ENCODE data around the gene BLMH.

The BLMH gene

DNA sequence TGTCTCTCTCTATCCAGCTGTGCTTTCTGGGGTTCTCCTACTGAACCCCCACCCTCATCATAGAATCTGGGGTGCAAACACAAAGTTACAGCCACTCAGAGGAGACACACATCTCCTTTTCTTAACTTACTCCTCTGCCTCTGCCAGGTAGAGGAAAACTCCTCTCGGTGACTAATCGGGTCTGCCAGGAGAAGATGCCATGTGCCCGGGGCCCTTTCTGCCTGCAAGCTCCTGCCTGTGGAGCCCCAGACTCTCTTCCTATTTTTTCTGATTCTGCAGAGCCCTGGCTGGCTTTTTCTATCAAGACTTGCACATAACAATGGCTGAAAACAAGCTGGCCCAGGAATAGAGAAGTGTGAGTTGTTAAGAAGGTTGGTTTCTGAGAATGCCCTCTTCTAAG lies 66.6 kb downstream of the BLMH start:
- Mint-ChIP-seq H3K4me3 (no peak overlapping the region), H3K36me3 (ENCODE audit: low read depth) (no peaks in the 10 kb centered on the region), H3K27ac (no peak overlapping the region), H3K27me3 (ENCODE audit: low read depth) (peaks cover 14% of the 10 kb centered on the region), H3K4me1 (ENCODE audit: low read depth) (no peaks in the 10 kb centered on the region), H3K9me3 (no peaks in the 10 kb centered on the region)
- no peak for DNase-seq (ENCODE audit: low spot score)

DNA sequence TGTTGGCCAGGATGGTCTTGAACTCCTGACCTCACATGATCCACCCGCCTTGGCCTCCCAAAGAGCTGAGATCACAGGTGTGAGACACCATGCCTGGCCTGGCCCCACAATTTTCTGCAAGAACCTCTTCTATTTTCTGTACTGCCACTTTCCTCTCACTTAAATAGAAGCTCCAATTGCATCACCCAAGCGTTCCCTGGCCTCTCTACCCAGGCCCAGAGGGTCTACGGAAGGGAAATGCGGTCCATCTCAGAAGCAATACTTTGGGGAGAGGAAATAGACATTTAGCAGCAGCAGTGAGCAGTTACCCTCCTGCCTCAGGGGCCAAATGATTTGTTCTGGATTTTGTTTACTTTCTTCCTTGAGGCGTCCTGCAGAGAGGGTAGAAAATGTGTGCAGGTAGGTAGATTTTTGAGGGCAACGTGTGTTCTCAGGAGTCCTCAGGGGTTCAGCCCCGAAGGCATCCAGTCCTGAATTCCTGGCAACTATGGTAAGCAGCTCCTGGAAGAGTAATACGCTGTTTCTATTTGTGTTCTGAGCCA lies 67.3 kb downstream of the BLMH start:
- no peak overlapping the region for H3K27ac Mint-ChIP-seq
- no peaks in the 10 kb centered on the region for H3K9me3 Mint-ChIP-seq

DNA sequence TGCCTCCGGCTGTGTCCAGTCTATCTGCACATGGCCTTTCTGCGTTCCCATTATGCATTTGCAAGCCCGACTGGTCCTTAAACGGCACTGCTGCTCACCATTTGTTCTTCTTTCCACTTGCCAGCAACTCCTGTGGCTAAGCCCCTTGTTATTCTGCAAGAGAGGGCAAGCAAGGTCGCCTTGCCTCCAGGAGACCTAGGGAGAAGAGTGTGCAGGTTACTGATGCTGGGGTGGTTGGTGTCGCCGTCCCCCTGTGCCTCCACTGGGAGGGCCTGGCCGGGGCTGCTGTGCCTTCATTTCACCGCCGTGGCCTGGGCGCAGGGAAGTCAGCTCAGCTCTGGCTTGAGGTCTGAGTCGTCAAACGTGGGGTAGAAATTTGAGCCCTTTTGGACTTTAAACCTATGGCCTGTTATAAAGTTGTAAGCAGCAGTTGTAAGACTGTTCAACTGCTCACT lies 69.0 kb downstream of the BLMH start:
- Mint-ChIP-seq H3K9me3 (no peaks in the 10 kb centered on the region), H3K36me3 (ENCODE audit: low read depth) (no peaks in the 10 kb centered on the region), H3K27ac (no peak overlapping the region), H3K4me1 (ENCODE audit: low read depth) (no peaks in the 10 kb centered on the region), H3K27me3 (ENCODE audit: low read depth) (peaks cover 7% of the 10 kb centered on the region), H3K4me3 (no peak overlapping the region)
- no peak for DNase-seq (ENCODE audit: low spot score)

More for the DNA sequence above, 67.3 kb downstream of the BLMH start:
- H3K4me3 Mint-ChIP-seq, result no peak overlapping the region
- no peak for DNase-seq (ENCODE audit: low spot score)
- H3K27me3 Mint-ChIP-seq (ENCODE audit: low read depth), result peaks cover 10% of the 10 kb centered on the region
- no peaks in the 10 kb centered on the region for H3K36me3 Mint-ChIP-seq (ENCODE audit: low read depth)
- H3K4me1 Mint-ChIP-seq (ENCODE audit: low read depth), result no peaks in the 10 kb centered on the region

DNA sequence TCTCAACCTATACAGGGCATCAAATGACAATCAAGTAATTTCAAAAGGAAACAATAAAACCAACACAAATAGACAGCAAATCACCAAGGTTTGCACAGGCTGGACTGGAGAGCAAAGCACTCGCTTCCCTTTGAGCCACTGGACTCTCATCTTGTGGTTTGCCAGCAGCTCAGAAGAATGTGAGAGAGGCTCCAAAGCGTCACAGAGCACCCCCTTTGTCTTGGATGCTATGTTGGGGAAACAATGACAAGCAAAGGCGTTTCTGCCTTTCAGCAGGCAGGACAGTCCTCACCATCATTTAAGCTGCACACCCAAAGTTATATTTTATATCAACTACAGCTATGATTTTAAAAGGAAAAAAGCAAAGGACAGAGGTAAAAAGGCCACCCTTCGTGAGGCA lies 69.5 kb downstream of the BLMH start:
- Mint-ChIP-seq H3K27me3 (ENCODE audit: low read depth) (peaks cover 7% of the 10 kb centered on the region), H3K4me1 (ENCODE audit: low read depth) (no peaks in the 10 kb centered on the region), H3K27ac (no peak overlapping the region), H3K9me3 (no peaks in the 10 kb centered on the region), H3K4me3 (no peak overlapping the region), H3K36me3 (ENCODE audit: low read depth) (no peaks in the 10 kb centered on the region)
- DNase-seq (ENCODE audit: low spot score), result no peak

DNA sequence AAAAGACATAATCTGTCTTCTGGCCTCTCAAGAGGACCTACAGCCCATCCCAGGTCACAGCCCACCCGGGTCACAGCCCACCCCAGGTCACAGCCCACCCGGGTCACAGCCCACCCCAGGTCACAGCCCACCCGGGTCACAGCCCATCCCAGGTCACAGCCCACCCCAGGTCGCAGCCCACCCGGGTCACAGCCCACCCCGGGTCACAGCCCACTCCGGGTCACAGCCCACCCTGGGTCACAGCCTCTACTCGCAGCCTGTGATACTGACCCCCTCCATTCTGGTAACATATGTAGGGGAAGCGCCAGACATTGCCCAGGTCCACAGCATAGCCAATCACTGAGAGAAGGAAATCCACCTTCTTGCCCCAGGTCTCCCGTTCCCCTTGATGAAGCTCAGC lies 70.4 kb downstream of the BLMH start:
- H3K27ac Mint-ChIP-seq, result no peak overlapping the region
- H3K36me3 Mint-ChIP-seq (ENCODE audit: low read depth), result no peaks in the 10 kb centered on the region
- H3K9me3 Mint-ChIP-seq, result no peaks in the 10 kb centered on the region
- peaks cover 7% of the 10 kb centered on the region for H3K27me3 Mint-ChIP-seq (ENCODE audit: low read depth)
- no peak overlapping the region for H3K4me3 Mint-ChIP-seq
- DNase-seq (ENCODE audit: low spot score), result no peak
- H3K4me1 Mint-ChIP-seq (ENCODE audit: low read depth), result no peaks in the 10 kb centered on the region

DNA sequence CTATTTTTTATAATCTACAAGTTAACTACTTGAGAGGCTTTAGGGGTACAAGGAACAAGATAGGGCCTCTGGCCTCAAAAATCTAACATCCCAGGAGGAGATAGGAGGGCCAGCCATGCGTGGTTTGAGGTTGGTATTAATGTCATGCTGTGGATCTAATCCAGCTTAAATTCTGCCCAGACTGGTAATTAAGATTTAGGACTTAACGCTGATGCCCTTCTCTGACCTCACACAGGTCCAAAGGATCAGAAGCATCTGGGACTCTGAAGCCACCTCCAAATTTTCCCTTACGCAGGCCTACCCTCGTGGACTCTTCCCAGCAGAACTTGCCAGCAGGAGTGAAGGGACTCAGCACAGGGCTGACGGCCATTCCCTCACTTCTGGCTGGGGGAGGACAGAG lies 71.3 kb downstream of the BLMH start:
- no peaks in the 10 kb centered on the region for H3K9me3 Mint-ChIP-seq
- no peak overlapping the region for H3K27ac Mint-ChIP-seq
- H3K36me3 Mint-ChIP-seq (ENCODE audit: low read depth), result no peaks in the 10 kb centered on the region
- no peaks in the 10 kb centered on the region for H3K4me1 Mint-ChIP-seq (ENCODE audit: low read depth)
- no peak overlapping the region for H3K4me3 Mint-ChIP-seq
- no peak for DNase-seq (ENCODE audit: low spot score)
- peaks cover 2% of the 10 kb centered on the region for H3K27me3 Mint-ChIP-seq (ENCODE audit: low read depth)

DNA sequence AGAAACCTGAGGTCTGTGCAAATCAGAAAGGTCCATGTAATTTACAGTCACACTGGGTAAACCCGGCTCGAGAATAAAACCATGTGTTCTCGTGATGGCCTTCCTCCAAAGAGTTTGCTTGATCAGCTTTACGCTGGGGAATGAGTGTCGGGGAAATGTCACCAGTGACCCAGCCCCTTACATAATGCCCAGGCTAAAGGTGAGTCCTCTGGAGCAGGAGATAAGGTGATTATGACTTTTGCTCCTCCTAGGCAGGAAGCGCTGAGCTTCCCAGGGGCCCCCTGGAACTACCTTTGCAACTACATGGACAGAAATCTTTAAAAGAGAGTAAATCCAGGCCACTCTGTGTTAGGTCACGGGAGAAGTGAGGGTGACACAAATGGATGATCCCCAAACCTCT lies 71.9 kb downstream of the BLMH start:
- no peaks in the 10 kb centered on the region for H3K4me1 Mint-ChIP-seq (ENCODE audit: low read depth)
- no peaks in the 10 kb centered on the region for H3K9me3 Mint-ChIP-seq
- no peak for DNase-seq (ENCODE audit: low spot score)
- H3K4me3 Mint-ChIP-seq, result no peak overlapping the region
- no peak overlapping the region for H3K27ac Mint-ChIP-seq
- H3K36me3 Mint-ChIP-seq (ENCODE audit: low read depth), result no peaks in the 10 kb centered on the region
- no peaks in the 10 kb centered on the region for H3K27me3 Mint-ChIP-seq (ENCODE audit: low read depth)

DNA sequence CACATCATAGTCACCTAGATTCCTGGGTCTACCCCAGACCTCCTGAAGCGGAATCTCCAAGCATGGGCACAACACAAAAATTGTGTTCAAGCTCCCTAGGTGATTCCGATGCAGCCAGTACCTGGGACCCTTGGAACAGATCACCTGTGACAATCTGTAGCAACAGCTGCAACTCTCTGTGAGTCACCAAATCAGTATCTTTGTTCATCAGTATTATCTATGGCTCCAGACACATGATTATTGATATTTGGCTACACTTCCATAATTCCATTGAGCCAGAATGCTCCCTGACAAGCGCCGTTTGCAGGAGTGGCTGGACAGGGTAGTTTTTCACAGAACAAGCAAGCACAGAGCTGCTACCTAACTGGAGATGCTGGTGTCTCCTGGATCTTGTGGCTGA lies 72.4 kb downstream of the BLMH start:
- H3K9me3 Mint-ChIP-seq, result no peaks in the 10 kb centered on the region
- H3K36me3 Mint-ChIP-seq (ENCODE audit: low read depth), result no peaks in the 10 kb centered on the region
- no peak for DNase-seq (ENCODE audit: low spot score)
- H3K27ac Mint-ChIP-seq, result no peak overlapping the region
- no peaks in the 10 kb centered on the region for H3K4me1 Mint-ChIP-seq (ENCODE audit: low read depth)
- no peaks in the 10 kb centered on the region for H3K27me3 Mint-ChIP-seq (ENCODE audit: low read depth)
- no peak overlapping the region for H3K4me3 Mint-ChIP-seq

DNA sequence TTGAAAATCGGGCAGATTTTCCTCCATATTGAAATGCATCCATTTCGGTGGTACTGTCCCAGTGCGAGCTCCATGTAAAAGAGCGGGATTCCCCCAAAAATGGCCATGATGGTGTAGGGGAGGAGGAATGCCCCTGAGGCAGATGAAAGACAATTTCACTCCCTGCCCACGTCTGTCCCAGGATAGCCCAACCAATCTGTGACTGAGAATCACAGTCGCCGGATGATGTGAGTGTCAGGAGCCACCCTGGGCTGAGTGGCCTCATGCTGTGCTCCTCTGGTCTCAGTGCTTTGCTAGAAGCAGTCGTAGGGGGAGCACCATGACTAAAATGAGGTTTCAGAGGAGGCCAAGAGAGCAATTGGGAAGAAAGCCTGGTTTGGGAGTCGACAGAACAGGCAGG lies 72.9 kb downstream of the BLMH start:
- DNase-seq (ENCODE audit: low spot score), result no peak
- no peaks in the 10 kb centered on the region for H3K9me3 Mint-ChIP-seq
- H3K4me3 Mint-ChIP-seq, result no peak overlapping the region
- no peak overlapping the region for H3K27ac Mint-ChIP-seq
- no peaks in the 10 kb centered on the region for H3K4me1 Mint-ChIP-seq (ENCODE audit: low read depth)
- H3K36me3 Mint-ChIP-seq (ENCODE audit: low read depth), result no peaks in the 10 kb centered on the region
- no peaks in the 10 kb centered on the region for H3K27me3 Mint-ChIP-seq (ENCODE audit: low read depth)

DNA sequence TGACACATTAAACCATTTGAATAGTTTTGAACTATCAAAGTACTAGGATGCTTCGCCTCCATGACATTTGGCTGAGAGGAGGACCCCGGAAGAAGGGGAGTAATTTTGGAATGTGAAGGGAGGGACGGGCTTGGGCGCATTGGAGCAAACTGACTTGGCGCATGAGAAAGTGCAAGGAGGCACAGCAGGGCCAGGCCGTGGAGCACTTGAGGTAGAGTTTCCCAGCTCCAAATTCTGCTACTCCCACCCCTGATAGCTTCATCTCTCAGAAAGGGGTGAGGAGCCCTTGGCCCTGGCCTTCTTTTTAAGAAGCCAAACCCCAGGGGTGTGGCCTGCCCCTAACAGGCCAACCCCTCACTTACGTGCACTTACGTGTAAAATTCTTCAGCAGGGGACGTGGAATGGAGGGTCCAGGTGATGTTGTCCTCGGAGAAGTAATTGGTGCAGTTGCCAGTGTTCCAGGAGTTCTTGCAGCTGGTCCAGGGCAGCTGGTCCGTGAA lies 73.9 kb downstream of the BLMH start:
- Mint-ChIP-seq H3K9me3 (no peaks in the 10 kb centered on the region), H3K36me3 (ENCODE audit: low read depth) (no peaks in the 10 kb centered on the region), H3K27ac (no peak overlapping the region), H3K4me3 (no peak overlapping the region), H3K4me1 (ENCODE audit: low read depth) (no peaks in the 10 kb centered on the region), H3K27me3 (ENCODE audit: low read depth) (no peaks in the 10 kb centered on the region)
- DNase-seq (ENCODE audit: low spot score), result no peak

DNA sequence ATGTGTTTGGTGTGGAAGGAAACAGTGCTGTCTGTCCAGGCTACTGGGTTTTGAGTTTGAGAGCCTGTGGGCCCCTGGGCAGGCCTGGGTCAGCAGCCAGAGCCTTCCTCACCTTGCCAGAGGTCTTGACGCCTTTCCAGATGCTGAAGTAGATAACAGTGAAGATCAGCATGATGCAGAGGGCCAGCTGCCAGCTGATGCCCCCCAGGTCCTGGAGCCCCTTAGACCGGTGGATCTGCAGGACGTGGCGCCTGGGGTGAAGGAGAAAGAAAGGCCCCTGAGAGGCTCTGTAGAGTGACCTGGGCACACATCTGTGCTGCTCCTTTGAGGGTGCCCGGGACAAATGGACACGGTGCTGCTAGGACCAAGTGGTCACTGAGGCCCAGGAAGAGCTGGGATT lies 74.7 kb downstream of the BLMH start:
- Mint-ChIP-seq H3K36me3 (ENCODE audit: low read depth) (no peaks in the 10 kb centered on the region), H3K27ac (no peak overlapping the region)

DNA sequence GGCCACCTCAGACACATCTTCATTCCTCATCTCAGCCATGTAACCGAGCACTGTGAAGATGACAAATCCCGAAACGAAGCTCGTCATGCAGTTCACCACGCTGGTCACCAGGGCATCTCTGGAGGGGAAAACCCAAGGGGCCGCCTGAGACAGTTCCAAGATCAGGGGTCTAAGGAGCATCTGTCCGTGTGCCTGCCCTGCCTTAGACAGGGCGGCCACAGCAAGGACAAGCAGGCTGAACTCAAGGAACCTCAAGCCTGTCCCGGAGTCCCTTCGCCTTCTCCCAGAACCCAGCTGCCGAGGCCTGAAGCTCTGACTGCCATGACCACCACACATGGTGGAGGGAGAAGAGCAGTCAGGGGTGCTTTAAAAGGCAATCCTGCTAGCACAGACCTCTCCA lies 79.0 kb downstream of the BLMH start:
- no peak overlapping the region for H3K27ac Mint-ChIP-seq
- H3K36me3 Mint-ChIP-seq (ENCODE audit: low read depth), result no peaks in the 10 kb centered on the region
- no peak overlapping the region for H3K4me3 Mint-ChIP-seq

More for the DNA sequence above, 74.7 kb downstream of the BLMH start:
- H3K9me3 Mint-ChIP-seq, result no peaks in the 10 kb centered on the region
- H3K4me1 Mint-ChIP-seq (ENCODE audit: low read depth), result no peaks in the 10 kb centered on the region
- no peak overlapping the region for H3K4me3 Mint-ChIP-seq
- no peaks in the 10 kb centered on the region for H3K27me3 Mint-ChIP-seq (ENCODE audit: low read depth)
- no peak for DNase-seq (ENCODE audit: low spot score)

DNA sequence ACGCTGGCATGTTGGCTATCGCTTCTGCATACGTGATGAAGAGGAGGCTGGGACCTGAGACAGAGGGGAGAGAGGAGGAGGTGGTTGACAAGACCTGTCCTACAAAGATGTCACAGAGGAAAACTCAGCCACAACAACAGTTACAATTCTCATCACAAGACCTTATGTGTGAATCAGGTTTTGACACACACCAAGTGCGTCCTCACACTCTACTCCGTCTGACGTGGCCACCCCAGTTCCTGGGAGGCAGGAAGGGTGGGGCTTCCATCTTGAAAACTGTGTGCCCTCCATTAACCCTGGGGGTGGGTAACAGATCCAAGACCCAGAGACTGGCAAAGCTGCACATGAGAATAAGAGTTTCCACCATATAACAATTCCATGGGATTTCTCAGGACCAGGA lies 80.4 kb downstream of the BLMH start:
- no peak for DNase-seq (ENCODE audit: low spot score)
- no peak overlapping the region for H3K27ac Mint-ChIP-seq
- peaks cover 13% of the 10 kb centered on the region for H3K27me3 Mint-ChIP-seq (ENCODE audit: low read depth)
- H3K9me3 Mint-ChIP-seq, result no peaks in the 10 kb centered on the region
- no peak overlapping the region for H3K4me3 Mint-ChIP-seq
- H3K36me3 Mint-ChIP-seq (ENCODE audit: low read depth), result no peaks in the 10 kb centered on the region
- peaks cover 7% of the 10 kb centered on the region for H3K4me1 Mint-ChIP-seq (ENCODE audit: low read depth)

More for the DNA sequence above, 79.0 kb downstream of the BLMH start:
- Mint-ChIP-seq H3K27me3 (ENCODE audit: low read depth) (peaks cover 11% of the 10 kb centered on the region), H3K9me3 (no peaks in the 10 kb centered on the region), H3K4me1 (ENCODE audit: low read depth) (peaks cover 7% of the 10 kb centered on the region)
- no peak for DNase-seq (ENCODE audit: low spot score)

DNA sequence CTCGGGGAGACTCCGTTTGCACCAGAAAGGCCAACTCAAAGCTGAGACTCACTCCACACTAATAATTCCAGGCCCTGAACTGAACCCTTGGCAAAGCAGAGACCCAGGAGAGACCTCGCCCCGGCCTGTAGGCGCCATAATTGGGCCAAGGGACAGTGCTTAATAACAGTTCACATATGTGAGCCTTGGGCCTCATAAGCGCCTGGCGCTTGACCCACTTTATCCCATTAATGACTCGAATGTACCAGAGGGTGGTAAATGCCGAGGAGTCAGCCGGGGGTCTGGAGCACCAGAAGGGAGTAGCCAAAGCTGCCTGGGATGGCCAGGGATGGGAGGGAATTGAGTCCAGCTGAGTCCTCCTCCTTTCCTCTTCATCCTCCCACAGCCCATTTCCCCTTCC lies 80.8 kb downstream of the BLMH start:
- peaks cover 14% of the 10 kb centered on the region for H3K27me3 Mint-ChIP-seq (ENCODE audit: low read depth)
- peaks cover 7% of the 10 kb centered on the region for H3K4me1 Mint-ChIP-seq (ENCODE audit: low read depth)
- no peak for DNase-seq (ENCODE audit: low spot score)
- no peak overlapping the region for H3K4me3 Mint-ChIP-seq
- H3K27ac Mint-ChIP-seq, result no peak overlapping the region
- H3K9me3 Mint-ChIP-seq, result no peaks in the 10 kb centered on the region
- H3K36me3 Mint-ChIP-seq (ENCODE audit: low read depth), result no peaks in the 10 kb centered on the region

DNA sequence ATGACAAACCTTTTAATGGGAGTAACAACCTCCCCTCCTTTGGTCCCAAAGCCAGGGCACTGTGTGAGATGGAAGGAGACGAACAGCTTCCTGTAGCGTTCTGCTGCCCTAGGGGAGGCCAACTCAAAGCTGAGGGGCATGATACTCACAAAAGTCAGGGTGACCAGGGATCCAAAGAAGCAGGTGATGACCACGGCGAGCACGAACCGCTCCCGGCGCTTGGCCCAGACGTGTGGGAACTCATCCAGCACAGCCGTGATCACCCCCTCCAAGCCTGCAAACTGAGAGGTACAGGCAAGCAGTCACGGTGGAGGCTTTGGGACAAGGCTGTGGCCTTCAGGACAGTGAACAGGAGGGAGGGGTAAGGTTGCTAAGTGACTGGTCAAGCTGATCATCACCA lies 81.4 kb downstream of the BLMH start:
- peaks cover 14% of the 10 kb centered on the region for H3K27me3 Mint-ChIP-seq (ENCODE audit: low read depth)
- H3K4me3 Mint-ChIP-seq, result no peak overlapping the region
- DNase-seq (ENCODE audit: low spot score), result no peak
- no peaks in the 10 kb centered on the region for H3K36me3 Mint-ChIP-seq (ENCODE audit: low read depth)
- peaks cover 7% of the 10 kb centered on the region for H3K4me1 Mint-ChIP-seq (ENCODE audit: low read depth)
- no peak overlapping the region for H3K27ac Mint-ChIP-seq
- H3K9me3 Mint-ChIP-seq, result no peaks in the 10 kb centered on the region
